DOHH2 (cell line): ENCODE measurements around the gene THAP12.

Source experiments
- EZH2phosphoT487 ChIP-seq: fragments of 200-600 bp; sonication (generic); IDR thresholded peaks from 2 replicates; pipeline ENCODE4 v1.6.1; 2017; ENCODE audit warnings: borderline replicate concordance, mild to moderate bottlenecking, antibody characterized with exemption, low read length, moderate library complexity, mixed read lengths
- TF ChIP-seq, protein P1 (sequence below): fragments of 200-600 bp; sonication (generic); IDR thresholded peaks from one replicate; pipeline ENCODE4 v1.5.1; 2014; ENCODE audit warnings: antibody characterized with exemption, mild to moderate bottlenecking, low read depth, low read length; ENCODE audit not compliant: poor library complexity, severe bottlenecking

- TF ChIP-seq, protein P1, sequence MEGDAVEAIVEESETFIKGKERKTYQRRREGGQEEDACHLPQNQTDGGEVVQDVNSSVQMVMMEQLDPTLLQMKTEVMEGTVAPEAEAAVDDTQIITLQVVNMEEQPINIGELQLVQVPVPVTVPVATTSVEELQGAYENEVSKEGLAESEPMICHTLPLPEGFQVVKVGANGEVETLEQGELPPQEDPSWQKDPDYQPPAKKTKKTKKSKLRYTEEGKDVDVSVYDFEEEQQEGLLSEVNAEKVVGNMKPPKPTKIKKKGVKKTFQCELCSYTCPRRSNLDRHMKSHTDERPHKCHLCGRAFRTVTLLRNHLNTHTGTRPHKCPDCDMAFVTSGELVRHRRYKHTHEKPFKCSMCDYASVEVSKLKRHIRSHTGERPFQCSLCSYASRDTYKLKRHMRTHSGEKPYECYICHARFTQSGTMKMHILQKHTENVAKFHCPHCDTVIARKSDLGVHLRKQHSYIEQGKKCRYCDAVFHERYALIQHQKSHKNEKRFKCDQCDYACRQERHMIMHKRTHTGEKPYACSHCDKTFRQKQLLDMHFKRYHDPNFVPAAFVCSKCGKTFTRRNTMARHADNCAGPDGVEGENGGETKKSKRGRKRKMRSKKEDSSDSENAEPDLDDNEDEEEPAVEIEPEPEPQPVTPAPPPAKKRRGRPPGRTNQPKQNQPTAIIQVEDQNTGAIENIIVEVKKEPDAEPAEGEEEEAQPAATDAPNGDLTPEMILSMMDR = no peak
- no peak for TF ChIP-seq EZH2phosphoT487
Measured at GRCh38 chr11:76302996-76303395, 77.9 kb downstream of the THAP12 start.
